Liver (tissue), 9 donors: ENCODE measurements around the gene SREBF1. TPM values are rescaled to one million over a fixed set of nuclear protein-coding genes. Genes with fewer than 3 reads are reported as not detected.
A peak's percentile ranks its signal among the peaks of the same experiment; 100 is the strongest.

Experiments used
- DNase-seq: peaks from one replicate; pipeline ENCODE4 v3.0.0-alpha.2; 2017; ENCODE audit warnings: low spot score
- H3K27ac ChIP-seq, 2 donors: one replicate each; pipeline ENCODE4 v1.7.0; 2013; ENCODE audit warnings: inconsistent platforms in 2 of 2, low read length in 2 of 2, control low read depth in 1 of 2, low read depth in 1 of 2, mild to moderate bottlenecking in 1 of 2
- H3K27me3 ChIP-seq, 4 donors: one replicate each; pipeline versions ENCODE4 v1.6.1 to v1.7.0; 2013; ENCODE audit warnings: low read length in 3 of 4, inconsistent platforms in 1 of 4, mild to moderate bottlenecking in 1 of 4, moderate library complexity in 1 of 4; ENCODE audit not compliant: control insufficient read depth in 4 of 4, insufficient read depth in 4 of 4
- H3K36me3 ChIP-seq, 4 donors: one replicate each; pipeline versions ENCODE4 v1.6.1 to v1.7.0; 2013; ENCODE audit warnings: low read length in 3 of 4, mild to moderate bottlenecking in 3 of 4, low read depth in 1 of 4, moderate library complexity in 1 of 4; ENCODE audit not compliant: control insufficient read depth in 4 of 4, insufficient read depth in 3 of 4
- H3K4me1 ChIP-seq, 4 donors: one replicate each; pipeline versions ENCODE4 v1.6.1 to v1.7.0; 2013; ENCODE audit warnings: low read length in 3 of 4, mild to moderate bottlenecking in 3 of 4, moderate library complexity in 1 of 4; ENCODE audit not compliant: control insufficient read depth in 4 of 4, insufficient read depth in 4 of 4
- H3K4me3 ChIP-seq, 3 donors: one replicate each; pipeline versions ENCODE4 v1.6.1 to v1.7.0; 2013; ENCODE audit warnings: low read length in 3 of 3, control low read depth in 1 of 3, low read depth in 1 of 3, mild to moderate bottlenecking in 1 of 3
- H3K9ac ChIP-seq, 2 donors: one replicate each; pipeline ENCODE4 v1.7.0; 2013; ENCODE audit warnings: low read length in 2 of 2, mild to moderate bottlenecking in 2 of 2, moderate library complexity in 2 of 2, control low read depth in 1 of 2, low read depth in 1 of 2
- H3K9me3 ChIP-seq, 4 donors: one replicate each; pipeline versions ENCODE4 v1.6.1 to v1.7.0; 2013; ENCODE audit warnings: low read length in 3 of 4; ENCODE audit not compliant: control insufficient read depth in 4 of 4
- ATF3 ChIP-seq: IDR thresholded peaks from 2 replicates; pipeline ENCODE4 v1.6.1; 2016; ENCODE audit warnings: antibody characterized with exemption
- EGR1 ChIP-seq, 2 donors: IDR thresholded peaks; 2 replicates each; pipeline ENCODE4 v1.6.1; 2016 to 2018; ENCODE audit warnings: antibody characterized with exemption in 2 of 2, low read depth in 2 of 2
- FOXA1 ChIP-seq: IDR thresholded peaks from 2 replicates; pipeline ENCODE4 v1.6.1; 2016; ENCODE audit warnings: antibody characterized with exemption
- FOXA2 ChIP-seq: IDR thresholded peaks from 2 replicates; pipeline ENCODE4 v1.6.1; 2016; ENCODE audit warnings: antibody characterized with exemption
- GABPA ChIP-seq, 2 donors: IDR thresholded peaks in 1 of 2; conservative IDR thresholded peaks in 1 of 2; 2 replicates each; pipeline ENCODE4 v1.6.1; 2016; ENCODE audit warnings: antibody characterized with exemption in 2 of 2, mild to moderate bottlenecking in 1 of 2, moderate library complexity in 1 of 2
- HNF4A ChIP-seq, 2 donors: conservative IDR thresholded peaks; 2 replicates each; pipeline ENCODE4 v1.6.1; 2016; ENCODE audit warnings: antibody characterized with exemption in 2 of 2, mild to moderate bottlenecking in 2 of 2
- HNF4G ChIP-seq: IDR thresholded peaks from 2 replicates; pipeline ENCODE4 v1.6.1; 2016; ENCODE audit warnings: antibody characterized with exemption
- RAD21 ChIP-seq, 2 donors: IDR thresholded peaks; 2 replicates each; pipeline ENCODE4 v1.6.1; 2016; ENCODE audit warnings: antibody characterized with exemption in 2 of 2, mild to moderate bottlenecking in 2 of 2
- RXRA ChIP-seq, 2 donors: IDR thresholded peaks; 2 replicates each; pipeline ENCODE4 v1.6.1; 2017 to 2018; ENCODE audit warnings: antibody characterized with exemption in 2 of 2, mild to moderate bottlenecking in 1 of 2
- SP1 ChIP-seq: IDR thresholded peaks from 2 replicates; pipeline ENCODE4 v1.6.1; 2018; ENCODE audit warnings: antibody characterized with exemption, mild to moderate bottlenecking
- TAF1 ChIP-seq: conservative IDR thresholded peaks from 2 replicates; pipeline ENCODE4 v1.6.1; 2016; ENCODE audit warnings: antibody characterized with exemption, mild to moderate bottlenecking
- WGBS: extraction: QIAGEN DNeasy Blood & Tissue Kit; methylation state at CpG from one replicate; pipeline ENCODE4 v1.1.7; 2013; 5-methylcytosine and 5-hydroxymethylcytosine counted together
- polyA plus RNA-seq, 2 donors: library from polyadenylated mRNA; stranded (reverse) in 1 of 2; unstranded in 1 of 2; fragments of 200-250 nt in 1 of 2; fragments of >200 nt in 1 of 2; fragmentation: Nextera tagmentation in 1 of 2; extraction: Ambion mirVana in 1 of 2; gene quantifications; one replicate each; pipeline versions ENCODE4 v1.2.1 to v1.2.3, GENCODE V29; 2013 to 2015
- total RNA-seq, 2 donors: library from RNA; depleted of rRNA; stranded (reverse); fragments of >200 nt; gene quantifications; one replicate each; pipeline ENCODE4 v1.2.3, GENCODE V29; 2014
- TF ChIP-seq, protein P1 (sequence below): IDR thresholded peaks from 2 replicates; pipeline ENCODE4 v1.6.1; 2016; ENCODE audit warnings: antibody characterized with exemption, mild to moderate bottlenecking
- TF ChIP-seq, protein P2 (sequence below): IDR thresholded peaks from 2 replicates; pipeline ENCODE4 v1.6.1; 2016; ENCODE audit warnings: antibody characterized with exemption
- donor health status: healthy.
- donor health status: healthy.
- donor health status: healthy.
- donor health status: healthy.
- donor health status: healthy.

Gene SREBF1
- total and polyA plus RNA-seq, 4 donors = 66.8 to 133 (median 101) TPM

DNA sequence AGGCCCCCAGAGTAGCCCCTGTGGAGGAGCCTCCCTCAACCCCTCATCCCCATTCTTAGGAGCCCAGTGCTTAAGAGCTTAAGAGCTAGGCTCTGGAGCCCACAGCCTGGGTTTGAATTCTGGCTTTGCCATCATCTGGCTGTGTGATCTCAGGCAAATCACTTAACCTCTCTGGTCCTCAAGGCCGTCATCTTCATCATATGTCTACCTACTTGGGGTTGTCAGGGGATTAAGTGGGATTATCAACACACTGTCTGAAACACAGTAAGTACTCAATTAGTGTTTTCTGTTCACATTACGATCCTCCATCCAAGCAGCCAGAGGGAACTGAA lies 4.8 kb downstream of the SREBF1 start:
- no peaks in the 10 kb centered on the region for H3K9me3 ChIP-seq
- H3K36me3 ChIP-seq = no peaks in the 10 kb centered on the region
- WGBS = 92% methylated on average over 2 of the region's 2 CpGs
- H3K4me1 ChIP-seq = peaks cover 39 to 77% (median 56%) of the 10 kb centered on the region in 4 donors
- H3K4me3 ChIP-seq = no peak overlapping the region
- H3K9ac ChIP-seq = peak overlapping the region in 1 of 2 donors; percentile 44
- no peaks in the 10 kb centered on the region for H3K27me3 ChIP-seq
- peak overlapping the region; percentile 84 to 87 for H3K27ac ChIP-seq
- DNase-seq = no peak
- TF ChIP-seq FOXA2 (no peak), RAD21 (IDR thresholded peaks at IDR 0.05) (no peak), ATF3 (no peak), FOXA1 (no peak), HNF4G (no peak), EGR1 (IDR thresholded peaks at IDR 0.05; ENCODE audit: low read depth in 2 of 2) (no peak), HNF4A (conservative IDR thresholded peaks at IDR 0.05) (no peak), TAF1 (no peak), SP1 (no peak)
- TF ChIP-seq, protein P1, sequence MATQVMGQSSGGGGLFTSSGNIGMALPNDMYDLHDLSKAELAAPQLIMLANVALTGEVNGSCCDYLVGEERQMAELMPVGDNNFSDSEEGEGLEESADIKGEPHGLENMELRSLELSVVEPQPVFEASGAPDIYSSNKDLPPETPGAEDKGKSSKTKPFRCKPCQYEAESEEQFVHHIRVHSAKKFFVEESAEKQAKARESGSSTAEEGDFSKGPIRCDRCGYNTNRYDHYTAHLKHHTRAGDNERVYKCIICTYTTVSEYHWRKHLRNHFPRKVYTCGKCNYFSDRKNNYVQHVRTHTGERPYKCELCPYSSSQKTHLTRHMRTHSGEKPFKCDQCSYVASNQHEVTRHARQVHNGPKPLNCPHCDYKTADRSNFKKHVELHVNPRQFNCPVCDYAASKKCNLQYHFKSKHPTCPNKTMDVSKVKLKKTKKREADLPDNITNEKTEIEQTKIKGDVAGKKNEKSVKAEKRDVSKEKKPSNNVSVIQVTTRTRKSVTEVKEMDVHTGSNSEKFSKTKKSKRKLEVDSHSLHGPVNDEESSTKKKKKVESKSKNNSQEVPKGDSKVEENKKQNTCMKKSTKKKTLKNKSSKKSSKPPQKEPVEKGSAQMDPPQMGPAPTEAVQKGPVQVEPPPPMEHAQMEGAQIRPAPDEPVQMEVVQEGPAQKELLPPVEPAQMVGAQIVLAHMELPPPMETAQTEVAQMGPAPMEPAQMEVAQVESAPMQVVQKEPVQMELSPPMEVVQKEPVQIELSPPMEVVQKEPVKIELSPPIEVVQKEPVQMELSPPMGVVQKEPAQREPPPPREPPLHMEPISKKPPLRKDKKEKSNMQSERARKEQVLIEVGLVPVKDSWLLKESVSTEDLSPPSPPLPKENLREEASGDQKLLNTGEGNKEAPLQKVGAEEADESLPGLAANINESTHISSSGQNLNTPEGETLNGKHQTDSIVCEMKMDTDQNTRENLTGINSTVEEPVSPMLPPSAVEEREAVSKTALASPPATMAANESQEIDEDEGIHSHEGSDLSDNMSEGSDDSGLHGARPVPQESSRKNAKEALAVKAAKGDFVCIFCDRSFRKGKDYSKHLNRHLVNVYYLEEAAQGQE = no peak
- TF ChIP-seq, protein P2, sequence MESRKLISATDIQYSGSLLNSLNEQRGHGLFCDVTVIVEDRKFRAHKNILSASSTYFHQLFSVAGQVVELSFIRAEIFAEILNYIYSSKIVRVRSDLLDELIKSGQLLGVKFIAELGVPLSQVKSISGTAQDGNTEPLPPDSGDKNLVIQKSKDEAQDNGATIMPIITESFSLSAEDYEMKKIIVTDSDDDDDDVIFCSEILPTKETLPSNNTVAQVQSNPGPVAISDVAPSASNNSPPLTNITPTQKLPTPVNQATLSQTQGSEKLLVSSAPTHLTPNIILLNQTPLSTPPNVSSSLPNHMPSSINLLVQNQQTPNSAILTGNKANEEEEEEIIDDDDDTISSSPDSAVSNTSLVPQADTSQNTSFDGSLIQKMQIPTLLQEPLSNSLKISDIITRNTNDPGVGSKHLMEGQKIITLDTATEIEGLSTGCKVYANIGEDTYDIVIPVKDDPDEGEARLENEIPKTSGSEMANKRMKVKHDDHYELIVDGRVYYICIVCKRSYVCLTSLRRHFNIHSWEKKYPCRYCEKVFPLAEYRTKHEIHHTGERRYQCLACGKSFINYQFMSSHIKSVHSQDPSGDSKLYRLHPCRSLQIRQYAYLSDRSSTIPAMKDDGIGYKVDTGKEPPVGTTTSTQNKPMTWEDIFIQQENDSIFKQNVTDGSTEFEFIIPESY = no peak

- no peak overlapping the region for H3K4me3 ChIP-seq
- H3K27me3 ChIP-seq = no peaks in the 10 kb centered on the region
- no peaks in the 10 kb centered on the region for H3K36me3 ChIP-seq
- peak overlapping the region; percentile 32 to 44 for H3K9ac ChIP-seq
- TF ChIP-seq RAD21 (IDR thresholded peaks at IDR 0.05) (no peak), GABPA (IDR thresholded peaks at IDR 0.05 in 1 of 2, conservative IDR thresholded peaks at IDR 0.05 in 1 of 2) (no peak), HNF4G (no peak), RXRA (IDR thresholded peaks at IDR 0.05) (no peak)
- WGBS = 38% methylated on average over 12 of the region's 12 CpGs
- no peaks in the 10 kb centered on the region for H3K9me3 ChIP-seq
- peak overlapping the region; percentile 84 to 87 for H3K27ac ChIP-seq
- H3K4me1 ChIP-seq = peaks cover 44 to 82% (median 60%) of the 10 kb centered on the region in 4 donors
- DNase-seq = no peak
Observed at GRCh38 chr17:17831208-17832031, 5.4 kb downstream of the SREBF1 start.
